ENCODE data around the gene GJB5. TPM values are rescaled to one million over a fixed set of nuclear protein-coding genes. Genes with fewer than 3 reads are reported as not detected.

Gene GJB5
- total and polyA plus RNA-seq, 4 donors, result 0.17 to 1.6 (median 0.56) TPM

- TF ChIP-seq CTCF (IDR thresholded peaks at IDR 0.05; ENCODE audit: control extremely low read depth, extremely low read depth), result no peak
- H3K9ac ChIP-seq (ENCODE audit: insufficient read depth in 1 of 2, low read length in 2 of 2), result no peak overlapping the region
- no peaks in the 10 kb centered on the region for H3K27me3 ChIP-seq (ENCODE audit: control insufficient read depth in 3 of 3, insufficient read depth in 3 of 3, low read length in 2 of 3)
- H3K27ac ChIP-seq (ENCODE audit: low read depth in 1 of 2, low read length in 1 of 2), result no peak overlapping the region
- H3K9me3 ChIP-seq (ENCODE audit: control insufficient read depth in 4 of 4, insufficient read depth in 3 of 4, low read length in 3 of 4), result peaks cover 0 to 6% (median 0%) of the 10 kb centered on the region in 4 donors
- no peak overlapping the region for H3K4me3 ChIP-seq
- no peaks in the 10 kb centered on the region for H3K36me3 ChIP-seq (ENCODE audit: control insufficient read depth in 4 of 4, insufficient read depth in 4 of 4, low read length in 4 of 4)
- ATAC-seq (ENCODE audit: insufficient read depth, low FRiP score) (no peak), DNase-seq (no peak)
- 75 to 82% methylated on average over 4 of the region's 4 CpGs for WGBS, 2 donors
- no peaks in the 10 kb centered on the region for H3K4me1 ChIP-seq (ENCODE audit: control insufficient read depth in 5 of 5, insufficient read depth in 5 of 5, low read length in 5 of 5)
Observed at GRCh38 chr1:34758751-34759150, 3.9 kb downstream of the GJB5 start.

GRCh38 chr1:34759503-34760357 lies 4.9 kb downstream of the GJB5 start, which contains the start of gene GJB4:
Gene GJB4, plus strand, starts transcription at chr1:34759740. Its CDS starts 1,515 bp downstream, at chr1:34761255.
- H3K9ac ChIP-seq (ENCODE audit: insufficient read depth in 1 of 2, low read length in 2 of 2), result no peak within 1 kb of the TSS
- H3K27me3 ChIP-seq (ENCODE audit: control insufficient read depth in 3 of 3, insufficient read depth in 3 of 3, low read length in 2 of 3), result no peaks in the 10 kb centered on the region
- no peak within 1 kb of the TSS for H3K27ac ChIP-seq (ENCODE audit: low read depth in 1 of 2, low read length in 1 of 2)
- ATAC-seq (ENCODE audit: insufficient read depth, low FRiP score) (no peak), DNase-seq (no peak)
- no peak for TF ChIP-seq CTCF (IDR thresholded peaks at IDR 0.05; ENCODE audit: control extremely low read depth, extremely low read depth)
- H3K4me1 ChIP-seq (ENCODE audit: control insufficient read depth in 5 of 5, insufficient read depth in 5 of 5, low read length in 5 of 5), result no peaks in the 10 kb centered on the region
- no peaks in the 10 kb centered on the region for H3K36me3 ChIP-seq (ENCODE audit: control insufficient read depth in 4 of 4, insufficient read depth in 4 of 4, low read length in 4 of 4)
- peaks cover 0 to 9% (median 0%) of the 10 kb centered on the region in 4 donors for H3K9me3 ChIP-seq (ENCODE audit: control insufficient read depth in 4 of 4, insufficient read depth in 3 of 4, low read length in 3 of 4)
- H3K4me3 ChIP-seq, result no peak within 1 kb of the TSS
- 61 to 75% methylated on average over 10 of the region's 10 CpGs for WGBS, 2 donors

GRCh38 chr1:34761176-34761761 lies 6.4 kb downstream of the GJB5 start:
- 94 to 95% methylated on average over 33 of the region's 33 CpGs for WGBS, 2 donors
- Histone ChIP-seq H3K4me3 (no peak overlapping the region), H3K27me3 (ENCODE audit: control insufficient read depth in 3 of 3, insufficient read depth in 3 of 3, low read length in 2 of 3) (no peaks in the 10 kb centered on the region), H3K36me3 (ENCODE audit: control insufficient read depth in 4 of 4, insufficient read depth in 4 of 4, low read length in 4 of 4) (no peaks in the 10 kb centered on the region), H3K9me3 (ENCODE audit: control insufficient read depth in 4 of 4, insufficient read depth in 3 of 4, low read length in 3 of 4) (peaks cover 0 to 10% (median 0%) of the 10 kb centered on the region in 4 donors), H3K9ac (ENCODE audit: insufficient read depth in 1 of 2, low read length in 2 of 2) (no peak overlapping the region), H3K4me1 (ENCODE audit: control insufficient read depth in 5 of 5, insufficient read depth in 5 of 5, low read length in 5 of 5) (no peaks in the 10 kb centered on the region), H3K27ac (ENCODE audit: low read depth in 1 of 2, low read length in 1 of 2) (no peak overlapping the region)
- no peak for TF ChIP-seq CTCF (IDR thresholded peaks at IDR 0.05; ENCODE audit: control extremely low read depth, extremely low read depth)
- DNase-seq (no peak), ATAC-seq (ENCODE audit: insufficient read depth, low FRiP score) (no peak)
